Neural crest cell (in vitro differentiated cells): ENCODE results near the gene TAS2R60. TPM values are rescaled to one million over a fixed set of nuclear protein-coding genes. Genes with fewer than 3 reads are reported as not detected.

ENCODE experiments used
- DNase-seq: peaks from one replicate; pipeline ENCODE4 v3.0.0; 2021; ENCODE audit warnings: low read depth, mixed read lengths, low spot score
- H3K27ac Mint-ChIP-seq: one replicate; pipeline ENCODE4 v1.8.0; 2021; ENCODE audit warnings: mild to moderate bottlenecking, mixed read lengths; ENCODE audit not compliant: unreplicated experiment
- H3K27me3 Mint-ChIP-seq: 2 replicates; pipeline ENCODE4 v1.8.0; 2021; ENCODE audit warnings: low read depth, mild to moderate bottlenecking, mixed read lengths
- H3K36me3 Mint-ChIP-seq: 2 replicates; pipeline ENCODE4 v1.8.0; 2021; ENCODE audit warnings: low read depth, mild to moderate bottlenecking, mixed read lengths
- H3K4me1 Mint-ChIP-seq: 2 replicates; pipeline ENCODE4 v1.8.0; 2021; ENCODE audit warnings: mixed read lengths
- H3K4me3 Mint-ChIP-seq: one replicate; pipeline ENCODE4 v1.8.0; 2021; ENCODE audit warnings: mild to moderate bottlenecking, mixed read lengths
- H3K9me3 Mint-ChIP-seq: 2 replicates; pipeline ENCODE4 v1.8.0; 2021; ENCODE audit warnings: mixed read lengths
- CTCF ChIP-seq: fragments of 200-600 bp; sonication (generic); conservative IDR thresholded peaks from 2 replicates; pipeline ENCODE4 v1.5.0; 2021; ENCODE audit warnings: antibody characterized with exemption, mild to moderate bottlenecking
- total RNA-seq: library from RNA; stranded (reverse); gene quantifications from 2 replicates; pipeline ENCODE4 v1.2.1, GENCODE V29; 2021

Gene TAS2R60
- total RNA-seq, 1 donor from 2014 or later = not detected

DNA sequence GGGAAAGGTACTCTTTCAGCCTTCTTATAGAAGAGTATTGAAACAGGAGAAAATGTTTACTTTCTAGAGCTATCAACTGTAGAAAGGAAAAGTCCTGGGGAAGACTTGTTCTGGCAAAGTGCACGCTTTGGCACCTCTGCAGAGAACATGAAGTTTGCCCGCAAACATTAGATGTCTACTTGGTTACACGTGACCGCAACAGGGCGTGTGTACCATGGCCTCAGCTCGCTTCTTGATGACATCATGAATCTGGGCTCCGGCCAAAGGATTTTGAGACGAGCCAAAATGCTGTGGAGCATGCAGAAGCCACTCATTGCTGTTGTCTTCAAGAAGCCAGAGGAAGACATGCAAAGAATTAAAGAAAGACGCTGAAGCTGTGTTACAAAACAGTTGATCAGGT is 8.6 kb upstream of the TAS2R60 start:
- TF ChIP-seq CTCF = no peak
- Mint-ChIP-seq H3K4me1 (no peaks in the 10 kb centered on the region), H3K27ac (no peak overlapping the region), H3K36me3 (no peaks in the 10 kb centered on the region), H3K9me3 (peaks cover 2% of the 10 kb centered on the region), H3K4me3 (no peak overlapping the region), H3K27me3 (no peaks in the 10 kb centered on the region)
- DNase-seq = no peak

DNA sequence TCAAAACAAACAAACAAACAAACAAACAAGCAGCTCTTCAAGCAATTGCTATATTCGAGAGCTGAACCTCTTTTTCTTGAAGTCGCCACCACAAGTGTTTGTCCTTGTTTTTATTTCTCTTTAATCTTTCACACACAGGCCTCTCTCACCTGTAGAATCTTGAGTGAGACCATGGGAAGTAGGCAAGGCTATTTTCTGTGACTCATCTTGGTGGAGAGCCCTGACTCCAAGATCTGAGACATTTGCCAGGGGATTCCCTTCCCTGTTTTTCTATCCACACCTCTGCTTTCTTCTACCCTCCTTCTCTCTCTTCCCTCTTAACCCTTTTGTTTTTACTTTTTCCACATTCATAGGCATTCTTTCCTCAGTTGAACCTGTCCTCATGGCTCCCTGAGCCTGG is 8.0 kb upstream of the TAS2R60 start:
- no peak overlapping the region for H3K27ac Mint-ChIP-seq
- no peak for TF ChIP-seq CTCF
- DNase-seq = no peak
- no peaks in the 10 kb centered on the region for H3K27me3 Mint-ChIP-seq
- no peaks in the 10 kb centered on the region for H3K36me3 Mint-ChIP-seq
- no peak overlapping the region for H3K4me3 Mint-ChIP-seq
- no peaks in the 10 kb centered on the region for H3K4me1 Mint-ChIP-seq
- peaks cover 2% of the 10 kb centered on the region for H3K9me3 Mint-ChIP-seq

DNA sequence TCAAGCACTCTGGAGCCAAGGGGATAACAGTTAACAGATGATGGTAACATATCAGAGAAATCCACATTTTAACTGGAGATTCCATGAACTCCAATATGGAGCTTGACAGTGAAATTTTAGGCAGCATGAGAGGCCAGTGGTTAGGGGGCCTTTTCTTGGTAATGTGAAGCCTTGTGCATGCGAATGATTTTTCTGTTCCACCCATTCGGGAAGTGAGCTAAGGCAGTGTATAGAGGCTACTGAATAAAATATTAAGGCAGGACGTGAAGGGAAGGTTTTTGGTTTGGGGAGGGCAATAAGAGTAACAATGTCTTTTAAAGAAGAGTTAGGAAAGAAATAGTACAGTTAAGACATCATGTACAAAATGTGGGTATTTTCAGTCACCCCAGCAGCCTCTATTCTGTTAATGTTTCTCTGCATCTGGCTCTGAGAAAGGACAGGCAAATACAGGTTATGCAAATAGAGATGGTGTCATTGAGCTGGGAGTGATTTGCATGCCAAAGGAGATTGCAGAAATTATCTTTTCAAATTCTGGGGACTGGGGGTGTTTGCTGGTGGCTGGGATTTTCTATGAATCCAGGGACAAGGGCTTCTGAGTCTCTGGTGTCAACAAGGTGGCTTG is 6.8 kb upstream of the TAS2R60 start:
- Mint-ChIP-seq H3K9me3 (peaks cover 2% of the 10 kb centered on the region), H3K4me1 (no peaks in the 10 kb centered on the region), H3K27me3 (no peaks in the 10 kb centered on the region), H3K36me3 (no peaks in the 10 kb centered on the region), H3K4me3 (no peak overlapping the region), H3K27ac (no peak overlapping the region)
- no peak for DNase-seq
- TF ChIP-seq CTCF = no peak

DNA sequence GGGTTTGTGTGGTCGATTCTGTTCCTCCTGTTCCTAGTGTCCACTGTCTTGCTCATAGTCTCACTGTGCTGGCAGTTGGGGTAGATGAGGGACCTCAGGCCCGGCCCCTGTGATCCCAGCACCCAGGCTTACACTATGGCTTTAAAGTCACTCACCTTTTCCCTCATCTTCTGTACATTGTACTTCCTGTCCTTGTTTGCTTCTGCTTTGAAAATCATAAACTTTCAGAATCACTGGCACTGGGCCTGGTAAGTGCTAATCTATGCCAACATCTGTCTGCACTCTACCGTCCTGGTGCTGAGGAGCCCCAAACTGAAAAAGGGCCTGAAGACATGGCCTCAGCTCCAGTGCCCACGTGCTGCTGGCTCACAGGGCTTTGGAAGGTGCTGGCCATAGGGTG is 5.7 kb upstream of the TAS2R60 start:
- TF ChIP-seq CTCF = no peak
- H3K9me3 Mint-ChIP-seq = peaks cover 2% of the 10 kb centered on the region
- H3K4me3 Mint-ChIP-seq = no peak overlapping the region
- H3K4me1 Mint-ChIP-seq = no peaks in the 10 kb centered on the region
- H3K27me3 Mint-ChIP-seq = no peaks in the 10 kb centered on the region
- no peaks in the 10 kb centered on the region for H3K36me3 Mint-ChIP-seq
- no peak overlapping the region for H3K27ac Mint-ChIP-seq
- DNase-seq = no peak

GRCh38 chr7:143439866-143440265 is 3.4 kb upstream of the TAS2R60 start:
- TF ChIP-seq CTCF = no peak
- no peaks in the 10 kb centered on the region for H3K9me3 Mint-ChIP-seq
- no peak overlapping the region for H3K4me3 Mint-ChIP-seq
- DNase-seq = no peak
- H3K4me1 Mint-ChIP-seq = no peaks in the 10 kb centered on the region
- no peak overlapping the region for H3K27ac Mint-ChIP-seq
- no peaks in the 10 kb centered on the region for H3K36me3 Mint-ChIP-seq
- no peaks in the 10 kb centered on the region for H3K27me3 Mint-ChIP-seq
